Tibial nerve (tissue), 4 donors: ENCODE data around the gene TSNAXIP1. TPM values are rescaled to one million over a fixed set of nuclear protein-coding genes. Genes with fewer than 3 reads are reported as not detected.
"Not testable (repeated sequence)": the region's sequence is repeated elsewhere in the genome, so short reads cannot be mapped to it uniquely, and the experiment has no call there.

Source experiments
- DNase-seq, 2 donors: peaks; one replicate each; pipeline ENCODE4 v3.0.0-alpha.2; 2019; ENCODE audit warnings: low spot score in 2 of 2
- H3K27ac ChIP-seq, 4 donors: fragments of 200-600 bp; sonication (generic) in 3 of 4; one replicate each; pipeline ENCODE4 v1.5.1; 2017 to 2019; ENCODE audit warnings: mild to moderate bottlenecking in 1 of 4
- H3K27me3 ChIP-seq, 2 donors: fragments of 200-600 bp; sonication (generic) in 1 of 2; one replicate each; pipeline versions ENCODE4 v1.5.1 to v1.6.0; 2017 to 2019
- H3K36me3 ChIP-seq, 3 donors: fragments of 200-600 bp; sonication (generic); one replicate each; pipeline ENCODE4 v1.5.1; 2018 to 2019
- H3K4me1 ChIP-seq, 4 donors: fragments of 200-600 bp; sonication (generic) in 3 of 4; one replicate each; pipeline ENCODE4 v1.5.1; 2017 to 2019
- H3K4me3 ChIP-seq, 4 donors: fragments of 200-600 bp; sonication (generic) in 3 of 4; one replicate each; pipeline ENCODE4 v1.5.1; 2017 to 2019; ENCODE audit warnings: mild to moderate bottlenecking in 1 of 4, moderate library complexity in 1 of 4
- H3K9me3 ChIP-seq, 4 donors: fragments of 200-600 bp; sonication (generic) in 3 of 4; one replicate each; pipeline ENCODE4 v1.5.1; 2017 to 2019
- EP300 ChIP-seq, 2 donors: sonication (generic); formaldehyde crosslinking; IDR thresholded peaks; one replicate each; pipeline ENCODE4 v1.6.1; 2017; ENCODE audit warnings: antibody characterized with exemption in 2 of 2, mild to moderate bottlenecking in 1 of 2
- POLR2A ChIP-seq, 2 donors: fragments of 450-650 bp; IDR thresholded peaks; one replicate each; pipeline ENCODE4 v1.6.1; 2017; ENCODE audit warnings: antibody characterized with exemption in 2 of 2, mild to moderate bottlenecking in 2 of 2, moderate library complexity in 2 of 2
- WGBS, 2 donors: methylation state at CpG; one replicate each; pipeline ENCODE4 v1.1.5; 2018; 5-methylcytosine and 5-hydroxymethylcytosine counted together
- total RNA-seq, 4 donors: library from RNA; depleted of rRNA; stranded (reverse); fragments of >200 nt; gene quantifications; one replicate each; pipeline ENCODE4 v1.1.0, GENCODE V29; 2016
- TF ChIP-seq, protein P1 (sequence below), 5 experiments: fragments of 200-600 bp in 3 of 5; fragments of 450-650 bp in 2 of 5; sonication (generic) in 3 of 5; IDR thresholded peaks; one replicate each; pipeline ENCODE4 v1.5.1; 2016 to 2019; ENCODE audit warnings: antibody characterized with exemption in 5 of 5, mild to moderate bottlenecking in 3 of 5, moderate library complexity in 2 of 5

Gene TSNAXIP1
- total RNA-seq, 4 donors from 2014 or later, result 2.8 to 8.4 (median 4.0) TPM

DNA sequence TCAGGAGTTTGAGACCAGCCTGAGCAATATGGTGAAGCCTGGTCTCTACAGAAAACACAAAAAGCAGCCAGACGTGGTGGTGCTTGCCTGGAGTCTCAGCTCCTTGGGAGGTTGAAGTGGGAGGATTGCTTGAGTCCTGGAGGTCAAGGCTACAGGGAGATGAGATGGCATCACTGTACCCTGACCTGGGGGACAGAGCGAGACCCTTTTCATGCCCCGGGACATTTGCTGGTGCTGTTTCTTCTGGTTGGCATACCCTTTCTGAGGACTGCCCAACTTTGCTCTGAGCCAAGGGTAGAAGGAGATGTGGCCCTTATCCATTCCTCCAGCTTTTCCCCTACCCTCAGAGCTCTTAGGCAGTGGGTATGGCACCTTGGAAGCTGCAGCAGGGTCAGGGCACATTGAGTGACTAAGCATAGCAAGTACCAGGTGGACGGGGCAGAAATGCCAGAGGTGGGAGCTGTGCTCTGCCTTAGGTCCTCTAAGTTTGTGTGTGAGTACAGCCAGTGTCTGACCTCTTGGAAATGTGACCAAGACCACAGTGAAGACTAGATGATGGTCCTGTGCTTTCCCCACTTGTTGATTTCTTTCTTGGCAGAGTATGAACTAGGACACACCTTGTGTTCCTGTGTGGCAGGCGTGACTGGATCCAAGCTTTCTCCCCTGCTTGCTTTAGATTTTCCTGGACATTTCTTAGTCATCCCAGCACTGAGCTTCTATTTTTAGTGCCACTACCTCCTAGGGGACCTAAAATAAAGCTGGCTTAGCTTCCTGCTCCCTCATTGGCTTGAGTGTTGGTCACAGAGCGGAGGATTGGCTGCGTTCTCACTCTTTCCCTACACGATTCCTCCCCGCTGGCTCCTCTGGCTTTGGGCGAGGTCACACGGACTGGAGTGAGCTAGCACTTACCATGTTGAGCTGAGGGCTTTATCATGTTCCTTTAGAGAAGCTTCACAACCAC, 56.2 kb downstream of the TSNAXIP1 start:
- H3K36me3 ChIP-seq, result peaks cover 0 to 32% (median 0%) of the 10 kb centered on the region in 3 donors
- WGBS, 2 donors, result 60 to 66% methylated on average over 11 of the region's 11 CpGs
- peak overlapping the region; percentile 50 to 88 (median 68) for H3K27ac ChIP-seq
- TF ChIP-seq, protein P1, sequence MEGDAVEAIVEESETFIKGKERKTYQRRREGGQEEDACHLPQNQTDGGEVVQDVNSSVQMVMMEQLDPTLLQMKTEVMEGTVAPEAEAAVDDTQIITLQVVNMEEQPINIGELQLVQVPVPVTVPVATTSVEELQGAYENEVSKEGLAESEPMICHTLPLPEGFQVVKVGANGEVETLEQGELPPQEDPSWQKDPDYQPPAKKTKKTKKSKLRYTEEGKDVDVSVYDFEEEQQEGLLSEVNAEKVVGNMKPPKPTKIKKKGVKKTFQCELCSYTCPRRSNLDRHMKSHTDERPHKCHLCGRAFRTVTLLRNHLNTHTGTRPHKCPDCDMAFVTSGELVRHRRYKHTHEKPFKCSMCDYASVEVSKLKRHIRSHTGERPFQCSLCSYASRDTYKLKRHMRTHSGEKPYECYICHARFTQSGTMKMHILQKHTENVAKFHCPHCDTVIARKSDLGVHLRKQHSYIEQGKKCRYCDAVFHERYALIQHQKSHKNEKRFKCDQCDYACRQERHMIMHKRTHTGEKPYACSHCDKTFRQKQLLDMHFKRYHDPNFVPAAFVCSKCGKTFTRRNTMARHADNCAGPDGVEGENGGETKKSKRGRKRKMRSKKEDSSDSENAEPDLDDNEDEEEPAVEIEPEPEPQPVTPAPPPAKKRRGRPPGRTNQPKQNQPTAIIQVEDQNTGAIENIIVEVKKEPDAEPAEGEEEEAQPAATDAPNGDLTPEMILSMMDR (IDR thresholded peaks at IDR 0.05), result no peak
- peak in 1 of 2 donors; percentile 44 for TF ChIP-seq EP300 (IDR thresholded peaks at IDR 0.05)
- no peaks in the 10 kb centered on the region for H3K27me3 ChIP-seq
- DNase-seq, result peak; percentile 51 to 57
- H3K4me3 ChIP-seq, result no peak overlapping the region
- no peaks in the 10 kb centered on the region for H3K9me3 ChIP-seq
- peaks cover 0 to 59% (median 24%) of the 10 kb centered on the region in 4 donors for H3K4me1 ChIP-seq

DNA sequence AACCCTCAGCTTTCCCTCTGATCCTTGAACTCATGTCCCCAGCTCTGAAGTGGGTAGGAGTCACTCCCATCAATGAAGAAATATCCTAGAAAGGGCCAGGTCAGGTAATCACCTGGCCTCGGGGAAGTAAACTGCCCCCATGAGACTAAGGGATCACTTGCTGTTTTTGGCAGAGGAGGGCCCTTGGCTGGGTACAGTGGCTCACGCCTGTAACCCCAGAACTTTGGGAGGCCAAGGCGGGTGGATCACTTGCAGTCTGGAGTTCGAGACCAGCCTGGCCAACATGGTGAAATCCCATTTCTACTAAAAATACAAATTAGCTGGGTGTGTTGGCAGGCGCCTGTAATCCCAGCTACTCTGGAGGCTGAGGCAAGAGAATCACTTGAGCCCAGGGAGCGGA, 57.4 kb downstream of the TSNAXIP1 start:
- Histone ChIP-seq H3K27ac (peak overlapping the region in 3 of 4 donors; percentile 57 to 88 (median 78)), H3K4me1 (peaks cover 0 to 50% (median 17%) of the 10 kb centered on the region in 4 donors), H3K36me3 (peaks cover 0 to 43% (median 0%) of the 10 kb centered on the region in 3 donors)
- WGBS, 2 donors, result 89 to 93% methylated on average over 6 of the region's 6 CpGs
- not testable (repeated sequence) for H3K9me3 ChIP-seq, H3K4me3 ChIP-seq, DNase-seq, H3K27me3 ChIP-seq

DNA sequence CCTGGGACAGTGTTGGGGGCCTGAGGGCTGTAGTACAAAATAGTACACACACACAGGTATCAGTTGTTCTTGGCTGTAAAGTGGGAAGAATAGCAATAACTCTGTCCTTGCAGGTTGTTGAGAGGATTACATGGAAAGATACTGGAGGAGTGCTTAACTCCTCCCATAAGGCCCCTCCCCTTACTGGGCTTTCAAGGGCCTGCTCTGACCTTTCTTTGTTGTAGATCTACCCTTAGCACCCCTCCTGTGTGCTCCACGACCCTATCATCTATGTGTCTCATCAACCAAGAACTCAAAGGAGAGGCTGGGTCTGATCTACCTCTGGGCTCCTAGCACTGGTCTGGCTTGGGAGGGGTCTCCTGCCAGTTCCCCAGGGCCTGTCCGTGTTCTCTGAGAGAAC, 57.9 kb downstream of the TSNAXIP1 start:
- H3K4me3 ChIP-seq, result no peak overlapping the region
- H3K36me3 ChIP-seq, result peaks cover 0 to 49% (median 0%) of the 10 kb centered on the region in 3 donors
- DNase-seq, result no peak
- H3K9me3 ChIP-seq, result no peaks in the 10 kb centered on the region
- H3K4me1 ChIP-seq, result peaks cover 0 to 50% (median 17%) of the 10 kb centered on the region in 4 donors
- peak overlapping the region in 1 of 4 donors; percentile 88 for H3K27ac ChIP-seq
- no peaks in the 10 kb centered on the region for H3K27me3 ChIP-seq
- 62 to 69% methylated on average over 2 of the region's 2 CpGs for WGBS, 2 donors
- TF ChIP-seq, protein P1 (IDR thresholded peaks at IDR 0.05), result no peak
- no peak for TF ChIP-seq POLR2A (IDR thresholded peaks at IDR 0.05)

DNA sequence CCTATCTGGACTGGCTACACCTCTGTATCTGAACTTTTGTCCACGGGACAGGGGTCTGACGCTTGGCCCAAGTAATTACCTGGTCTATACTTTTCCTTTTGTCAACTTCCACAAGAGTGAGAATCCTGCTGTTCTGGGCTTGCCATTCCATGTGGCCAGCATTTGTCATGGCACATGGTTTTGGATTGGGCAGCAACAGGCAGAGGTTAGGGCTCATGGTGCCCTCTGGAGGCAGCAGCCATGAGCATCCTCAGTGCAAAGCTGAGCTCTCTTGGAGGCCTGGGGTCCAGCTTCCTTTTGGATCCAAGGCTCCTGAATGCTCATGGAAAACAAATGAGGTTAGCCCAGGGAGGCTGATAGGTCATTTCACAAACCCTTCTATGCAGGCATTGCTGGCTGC, 58.6 kb downstream of the TSNAXIP1 start:
- peak overlapping the region in 1 of 4 donors; percentile 26 for H3K27ac ChIP-seq
- no peaks in the 10 kb centered on the region for H3K9me3 ChIP-seq
- peaks cover 0 to 56% (median 0%) of the 10 kb centered on the region in 3 donors for H3K36me3 ChIP-seq
- DNase-seq, result no peak
- no peak overlapping the region for H3K4me3 ChIP-seq
- 83 to 88% methylated on average over 2 of the region's 2 CpGs for WGBS, 2 donors
- H3K27me3 ChIP-seq, result no peaks in the 10 kb centered on the region
- H3K4me1 ChIP-seq, result peaks cover 0 to 50% (median 17%) of the 10 kb centered on the region in 4 donors
- TF ChIP-seq POLR2A (IDR thresholded peaks at IDR 0.05) (no peak), EP300 (IDR thresholded peaks at IDR 0.05) (no peak)
- TF ChIP-seq, protein P1 (IDR thresholded peaks at IDR 0.05), result no peak

DNA sequence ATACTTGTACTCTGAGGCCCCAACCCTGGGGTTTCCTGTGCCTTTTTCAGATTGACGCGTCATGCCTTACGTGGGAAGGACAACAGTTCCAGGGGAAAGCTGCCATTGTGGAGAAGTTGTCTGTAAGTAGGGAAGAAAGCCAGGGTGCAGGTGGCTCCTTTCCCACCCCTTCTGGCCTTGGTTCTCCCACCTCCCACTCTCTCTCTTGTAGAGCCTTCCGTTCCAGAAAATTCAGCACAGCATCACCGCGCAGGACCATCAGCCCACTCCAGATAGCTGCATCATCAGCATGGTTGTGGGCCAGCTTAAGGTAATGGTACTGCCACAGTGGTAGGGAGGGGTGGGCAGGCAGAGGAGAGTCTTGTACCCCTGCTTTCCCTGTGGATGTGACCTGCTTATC, 61.6 kb downstream of the TSNAXIP1 start:
- Histone ChIP-seq H3K9me3 (no peaks in the 10 kb centered on the region), H3K27ac (no peak overlapping the region), H3K4me1 (peaks cover 0 to 32% (median 11%) of the 10 kb centered on the region in 4 donors), H3K36me3 (peaks cover 0 to 70% (median 0%) of the 10 kb centered on the region in 3 donors), H3K27me3 (no peaks in the 10 kb centered on the region), H3K4me3 (no peak overlapping the region)
- 83 to 95% methylated on average over 6 of the region's 6 CpGs for WGBS, 2 donors
- TF ChIP-seq POLR2A (IDR thresholded peaks at IDR 0.05) (no peak), EP300 (IDR thresholded peaks at IDR 0.05) (no peak)
- TF ChIP-seq, protein P1 (IDR thresholded peaks at IDR 0.05), result no peak
- DNase-seq, result no peak
